Activated T-cell treated with anti-CD3 and anti-CD28 coated beads, Interleukin-2, amount 50 U/mL, for 72 hours (primary cell): ENCODE results near the gene SLC47A2. TPM values are rescaled to one million over a fixed set of nuclear protein-coding genes. Genes with fewer than 3 reads are reported as not detected.

ENCODE experiments used
- ATAC-seq, 2 donors: fragments of 150-1000 bp; cut with Tn5 transposase; replicated peaks in 1 of 2; 2 replicates each; pipeline ENCODE4 v1.10.0; 2021; ENCODE audit warnings: moderate library complexity in 2 of 2, mild to moderate bottlenecking in 1 of 2
- DNase-seq, 2 donors: peaks; one replicate each; pipeline ENCODE4 v3.0.0; 2021 to 2022; ENCODE audit warnings: mixed read lengths in 1 of 2
- H3K27ac Mint-ChIP-seq: one replicate; pipeline ENCODE4 v1.8.0; 2022; ENCODE audit warnings: mild to moderate bottlenecking, moderate library complexity, mixed read lengths
- H3K27me3 Mint-ChIP-seq: one replicate; pipeline ENCODE4 v1.8.0; 2022; ENCODE audit warnings: low read depth, mixed read lengths
- H3K36me3 Mint-ChIP-seq, 2 donors: one replicate each; pipeline ENCODE4 v1.8.0; 2022; ENCODE audit warnings: mixed read lengths in 2 of 2, mild to moderate bottlenecking in 1 of 2; ENCODE audit not compliant: insufficient read depth in 2 of 2
- H3K4me1 Mint-ChIP-seq: one replicate; pipeline ENCODE4 v1.8.0; 2022; ENCODE audit warnings: low read depth, mixed read lengths
- H3K4me3 Mint-ChIP-seq, 2 donors: one replicate each; pipeline ENCODE4 v1.8.0; 2022; ENCODE audit warnings: mild to moderate bottlenecking in 2 of 2, mixed read lengths in 2 of 2, moderate library complexity in 2 of 2
- H3K9me3 Mint-ChIP-seq, 2 donors: one replicate each; pipeline ENCODE4 v1.8.0; 2022; ENCODE audit warnings: mixed read lengths in 2 of 2
- total RNA-seq, 2 donors: library from RNA; stranded (reverse); gene quantifications; one replicate each; pipeline ENCODE4 v1.2.3, GENCODE V29; 2022

SLC47A2 gene
- total RNA-seq, 2 donors from 2014 or later: not detected

DNA sequence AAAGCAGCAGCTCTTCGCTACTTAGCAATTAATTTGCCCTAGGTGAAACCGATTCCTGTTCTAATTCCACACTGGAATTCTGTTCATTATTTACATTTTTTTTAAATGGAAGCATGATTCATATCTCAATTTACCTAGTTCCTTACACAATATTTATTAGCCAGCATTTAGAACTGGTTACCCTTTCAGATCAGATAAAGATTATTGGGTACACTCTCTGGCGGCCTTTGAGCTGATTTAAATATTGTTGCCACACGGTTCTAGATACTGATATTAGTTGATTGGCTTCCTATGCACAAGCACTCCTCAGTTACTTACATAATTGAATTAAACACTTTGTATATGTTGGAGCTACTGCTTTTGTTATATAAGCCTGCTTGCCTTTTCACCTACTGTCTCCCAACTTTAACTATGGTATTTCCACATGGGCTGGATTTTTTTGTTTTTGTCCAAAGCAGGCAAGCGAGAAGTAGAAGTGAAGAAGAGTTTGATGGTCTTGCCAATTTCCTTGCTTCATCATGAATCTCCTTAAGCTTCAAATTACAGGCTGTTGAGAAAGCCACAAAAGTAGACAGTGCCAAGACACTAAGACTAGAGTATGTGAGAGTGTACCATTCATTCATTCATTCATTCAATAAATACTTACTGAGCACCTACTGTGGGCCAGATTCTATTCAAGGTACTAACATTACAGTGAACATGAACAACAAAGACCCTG is 71.7 kb downstream of the SLC47A2 start:
- no peak overlapping the region for H3K4me3 Mint-ChIP-seq

DNA sequence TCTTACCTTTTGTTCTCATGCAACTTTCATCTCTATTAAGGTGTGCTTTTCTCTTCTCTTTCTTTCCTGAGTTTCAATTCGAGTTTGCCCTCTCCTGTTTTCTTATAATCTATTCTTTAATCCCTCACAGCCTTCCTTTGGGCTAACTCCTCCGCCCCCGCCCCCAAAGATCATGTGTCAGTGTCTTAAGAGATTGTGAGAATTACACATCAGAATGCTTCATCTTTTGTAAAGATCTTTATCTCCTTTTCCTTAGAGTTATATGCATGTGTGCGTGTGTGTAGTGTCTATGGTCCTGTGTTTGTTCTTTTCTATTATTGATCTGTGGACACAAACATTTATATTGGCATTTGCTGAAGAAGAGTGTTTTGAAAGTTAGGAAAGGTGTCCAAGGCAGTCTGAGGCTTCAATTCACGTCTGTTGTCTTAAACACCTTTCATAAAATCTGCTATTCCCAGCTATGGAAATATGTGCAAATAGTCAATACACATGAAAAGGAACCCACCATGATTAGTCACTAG is 74.0 kb downstream of the SLC47A2 start:
- no peak overlapping the region for H3K27ac Mint-ChIP-seq
- H3K27me3 Mint-ChIP-seq: peaks cover 5% of the 10 kb centered on the region
- H3K4me1 Mint-ChIP-seq: peaks cover 29% of the 10 kb centered on the region
- no peaks in the 10 kb centered on the region for H3K36me3 Mint-ChIP-seq
- no peak for ATAC-seq
- H3K4me3 Mint-ChIP-seq: no peak overlapping the region
- no peak for DNase-seq
- H3K9me3 Mint-ChIP-seq: no peaks in the 10 kb centered on the region

More for the DNA sequence above, 71.7 kb downstream of the SLC47A2 start:
- no peaks in the 10 kb centered on the region for H3K9me3 Mint-ChIP-seq
- peaks cover 42% of the 10 kb centered on the region for H3K4me1 Mint-ChIP-seq
- no peaks in the 10 kb centered on the region for H3K36me3 Mint-ChIP-seq
- H3K27me3 Mint-ChIP-seq: peaks cover 5% of the 10 kb centered on the region
- no peak for DNase-seq
- ATAC-seq: no peak
- no peak overlapping the region for H3K27ac Mint-ChIP-seq

DNA sequence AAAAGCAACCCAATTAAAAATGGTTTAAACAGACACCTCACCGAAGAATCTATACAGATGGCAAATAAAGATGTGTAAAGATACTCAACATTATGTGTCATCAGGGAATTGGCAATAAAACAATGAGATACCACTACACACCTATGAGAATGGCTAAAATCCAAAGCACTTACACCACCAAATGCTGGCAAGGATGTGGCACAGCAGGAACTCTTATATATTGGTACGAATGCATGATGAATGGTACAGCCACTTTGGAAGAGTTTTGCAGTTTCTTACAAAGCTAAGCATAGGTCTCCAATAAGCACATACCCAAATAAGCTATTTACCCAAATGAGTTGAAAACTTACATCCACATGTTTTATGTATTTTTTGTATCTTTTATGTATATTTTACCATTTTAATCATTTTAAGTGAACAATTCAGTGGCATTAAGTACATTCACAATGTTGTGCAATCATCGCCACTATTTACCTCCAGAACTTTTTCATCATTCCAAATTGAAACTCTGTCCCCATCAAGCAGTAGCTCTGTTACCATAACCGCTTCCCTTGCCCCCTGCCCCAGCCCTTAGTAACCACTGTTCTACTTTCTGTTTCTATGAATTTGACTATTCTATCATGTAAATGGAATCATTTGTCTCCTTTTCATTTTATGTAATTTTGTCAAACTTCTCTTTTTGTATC is 74.6 kb downstream of the SLC47A2 start:
- ATAC-seq: no peak
- no peak overlapping the region for H3K4me3 Mint-ChIP-seq
- DNase-seq: no peak
- peaks cover 23% of the 10 kb centered on the region for H3K4me1 Mint-ChIP-seq
- H3K9me3 Mint-ChIP-seq: no peaks in the 10 kb centered on the region
- H3K27me3 Mint-ChIP-seq: peaks cover 5% of the 10 kb centered on the region
- H3K36me3 Mint-ChIP-seq: no peaks in the 10 kb centered on the region
- H3K27ac Mint-ChIP-seq: no peak overlapping the region

DNA sequence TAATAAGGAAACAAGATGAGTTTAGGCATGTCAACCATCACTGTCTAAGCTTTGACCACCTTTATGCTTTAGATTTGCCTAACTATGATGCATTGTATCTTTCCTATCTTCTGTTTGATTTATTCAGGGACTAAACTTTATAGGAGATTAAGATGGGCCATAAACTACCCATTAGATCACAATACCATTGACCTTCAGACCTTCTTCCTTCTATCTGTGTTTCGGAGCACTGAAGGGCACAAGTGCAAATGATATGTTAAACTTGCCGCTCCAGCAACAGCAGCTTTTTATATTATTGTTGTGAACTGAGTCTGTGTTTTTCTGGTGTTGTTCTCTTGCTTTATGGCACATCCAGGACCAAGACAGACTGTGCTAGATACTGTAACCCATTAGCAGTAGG is 84.5 kb downstream of the SLC47A2 start:
- ATAC-seq (no peak), DNase-seq (no peak)
- no peaks in the 10 kb centered on the region for H3K36me3 Mint-ChIP-seq
- no peak overlapping the region for H3K27ac Mint-ChIP-seq
- H3K9me3 Mint-ChIP-seq: no peaks in the 10 kb centered on the region
- H3K4me3 Mint-ChIP-seq: no peak overlapping the region
- peaks cover 21% of the 10 kb centered on the region for H3K27me3 Mint-ChIP-seq
- no peaks in the 10 kb centered on the region for H3K4me1 Mint-ChIP-seq

DNA sequence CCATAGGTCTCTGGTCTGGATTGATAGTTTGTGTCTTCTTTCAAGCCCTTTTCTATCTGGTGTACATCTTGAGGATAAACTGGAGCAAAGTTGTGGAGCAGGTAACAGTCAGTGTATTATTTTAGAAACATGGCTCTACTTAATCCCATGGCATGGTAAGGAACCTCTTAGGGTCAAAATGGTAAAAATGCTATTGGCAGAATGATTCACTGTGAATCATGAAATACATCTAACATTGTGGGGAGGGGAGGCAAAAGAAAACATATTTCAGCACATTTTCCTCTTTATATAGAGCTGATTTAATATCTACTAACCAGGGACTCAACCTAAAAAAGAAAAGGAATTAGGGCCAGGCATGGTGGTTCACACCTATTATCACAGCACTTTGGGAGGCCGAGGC is 85.7 kb downstream of the SLC47A2 start:
- no peaks in the 10 kb centered on the region for H3K9me3 Mint-ChIP-seq
- DNase-seq (no peak), ATAC-seq (no peak)
- H3K4me1 Mint-ChIP-seq: no peaks in the 10 kb centered on the region
- H3K27ac Mint-ChIP-seq: no peak overlapping the region
- H3K4me3 Mint-ChIP-seq: no peak overlapping the region
- peaks cover 21% of the 10 kb centered on the region for H3K27me3 Mint-ChIP-seq
- H3K36me3 Mint-ChIP-seq: no peaks in the 10 kb centered on the region

DNA sequence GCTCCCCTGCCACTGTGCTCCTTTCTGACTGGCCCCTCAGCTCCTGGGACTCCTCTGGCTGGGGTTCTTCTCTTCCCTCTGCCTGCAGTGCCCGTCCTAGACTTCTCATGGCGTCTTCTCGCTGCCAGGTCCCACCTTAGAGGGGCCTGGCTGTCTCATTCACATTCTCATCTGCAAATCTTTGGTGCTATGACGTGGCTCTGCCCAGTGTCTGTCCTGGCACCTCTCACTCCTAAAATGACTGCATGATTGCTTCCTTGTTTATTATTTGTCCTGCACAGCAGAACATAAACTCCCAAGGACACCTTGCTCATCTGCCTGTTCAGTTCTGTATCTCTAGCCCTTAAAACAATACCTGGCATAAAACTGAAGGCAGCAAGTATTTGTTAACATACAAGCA is 86.3 kb downstream of the SLC47A2 start:
- DNase-seq (no peak), ATAC-seq (no peak)
- Mint-ChIP-seq H3K27ac (no peak overlapping the region), H3K4me1 (no peaks in the 10 kb centered on the region), H3K4me3 (no peak overlapping the region), H3K27me3 (peaks cover 19% of the 10 kb centered on the region), H3K36me3 (no peaks in the 10 kb centered on the region), H3K9me3 (no peaks in the 10 kb centered on the region)

DNA sequence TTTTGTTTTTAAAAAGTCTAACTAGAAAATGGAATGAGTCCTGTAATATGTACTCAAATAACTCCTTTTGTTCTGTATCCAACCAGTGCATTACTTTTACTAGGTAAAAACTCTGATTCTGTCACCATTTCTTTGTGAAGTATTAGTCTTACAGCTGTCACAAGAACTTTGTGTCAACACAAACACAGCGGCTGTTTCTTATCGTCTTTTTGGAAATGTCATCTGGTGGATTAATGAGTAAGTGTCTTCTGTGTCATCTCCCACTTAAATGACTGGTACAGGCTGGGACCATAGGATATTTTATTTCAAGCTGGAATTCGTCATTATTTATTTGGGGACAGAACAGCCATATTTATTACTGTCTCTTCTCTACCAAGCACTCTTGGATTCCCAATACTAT is 86.9 kb downstream of the SLC47A2 start:
- no peak for ATAC-seq
- no peak overlapping the region for H3K4me3 Mint-ChIP-seq

More for the DNA sequence above, 86.9 kb downstream of the SLC47A2 start:
- no peaks in the 10 kb centered on the region for H3K4me1 Mint-ChIP-seq
- peaks cover 15% of the 10 kb centered on the region for H3K27me3 Mint-ChIP-seq
- no peak for DNase-seq
- no peaks in the 10 kb centered on the region for H3K9me3 Mint-ChIP-seq
- no peaks in the 10 kb centered on the region for H3K36me3 Mint-ChIP-seq
- H3K27ac Mint-ChIP-seq: no peak overlapping the region

Other genes with a start within 250 kb of the SLC47A2 start
- gene SLC47A1, start 182.7 kb downstream of the SLC47A2 start, total RNA-seq: 1 to 10 TPM in 1 of 2 donors, under 1 TPM in 1; 0.65 to 1.5 TPM
- 10 to 100 TPM; 19.7 to 25.1 TPM for gene ALDH3A2, start 67.8 kb downstream of the SLC47A2 start, total RNA-seq
- under 1 TPM in 1 of 2 donors, not detected in 1; 0.34 TPM for gene ALDH3A1, start 31.7 kb upstream of the SLC47A2 start, total RNA-seq
- gene ULK2, start 151.4 kb upstream of the SLC47A2 start, total RNA-seq: 10 to 100 TPM; 13.9 to 14.5 TPM